ENCODE data around the gene TCF4.

DNA sequence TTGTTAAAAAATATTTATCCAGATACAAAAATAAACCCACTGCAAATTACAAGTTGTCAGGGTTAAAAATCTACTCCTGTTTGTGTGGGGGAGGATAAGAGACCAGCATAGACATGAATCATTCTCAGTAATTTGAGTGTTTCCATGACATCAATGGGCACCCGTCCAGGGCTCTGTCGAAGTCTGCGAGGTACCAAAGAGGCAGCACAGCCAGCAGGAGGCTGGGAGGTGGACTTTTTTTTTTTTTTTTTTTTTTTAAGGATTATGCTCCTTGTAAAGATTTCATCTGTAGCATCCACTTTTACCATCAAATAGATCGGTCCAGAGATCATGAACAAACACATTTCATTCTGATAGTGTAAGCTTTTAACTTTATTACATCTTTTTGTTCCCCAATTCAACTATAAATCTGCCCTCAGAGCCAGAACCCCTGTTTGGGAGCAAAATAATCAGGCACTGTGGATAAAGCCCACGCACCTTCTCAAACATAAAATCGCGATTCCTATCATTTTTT, 182.0 kb downstream of the TCF4 start:
- TF ChIP-seq EZH2 (IDR thresholded peaks at IDR 0.05; ENCODE audit: insufficient read depth, low read length) (no peak), CTCF (IDR thresholded peaks at IDR 0.05; ENCODE audit: insufficient read depth, low read depth, low read length) (no peak)
